HS-5 (cell line): Measurements from ENCODE around the gene PRR3.
"Not testable (repeated sequence)": the region's sequence is repeated elsewhere in the genome, so short reads cannot be mapped to it uniquely, and the experiment has no call there.

Experiments used
- DNase-seq: peaks from one replicate; pipeline ENCODE4 v3.0.0-alpha.2; 2012; ENCODE audit warnings: low read depth

Gene PRR3

DNA sequence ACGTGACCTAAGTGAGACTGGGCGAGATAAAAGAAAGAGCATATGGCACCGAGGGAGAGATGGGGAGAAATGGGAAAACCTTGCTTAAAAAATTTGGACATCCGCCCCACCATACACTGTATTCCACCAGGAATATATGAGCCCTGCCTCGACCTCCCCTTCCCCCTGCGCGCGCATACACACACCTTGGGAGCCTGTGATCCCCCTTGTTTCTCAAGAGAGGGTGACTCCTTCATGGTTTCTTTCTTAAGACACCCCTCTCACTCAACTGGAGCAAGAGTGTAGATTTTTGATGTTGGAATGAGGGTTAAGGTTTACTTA, 14.6 kb downstream of the PRR3 start:
- DNase-seq: no peak

DNA sequence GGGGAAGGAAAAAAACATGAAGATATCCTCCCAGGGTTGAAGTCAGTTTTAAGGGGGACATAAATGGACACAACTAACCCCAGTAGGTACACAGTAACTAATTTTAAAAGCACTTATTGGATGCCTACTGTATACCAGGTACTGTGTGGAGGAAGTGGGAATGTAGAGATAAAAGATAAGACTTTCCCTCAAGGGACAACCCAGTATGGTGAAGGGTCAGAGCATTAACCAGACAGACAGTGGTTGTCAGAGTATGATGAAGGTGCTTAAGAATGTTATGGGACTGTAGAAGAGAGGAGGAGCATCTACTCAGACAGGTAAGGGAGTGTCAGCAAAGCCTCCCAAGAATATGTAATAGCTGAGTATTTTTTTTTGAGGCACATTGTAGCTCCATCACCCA, 15.1 kb downstream of the PRR3 start:
- no peak for DNase-seq

DNA sequence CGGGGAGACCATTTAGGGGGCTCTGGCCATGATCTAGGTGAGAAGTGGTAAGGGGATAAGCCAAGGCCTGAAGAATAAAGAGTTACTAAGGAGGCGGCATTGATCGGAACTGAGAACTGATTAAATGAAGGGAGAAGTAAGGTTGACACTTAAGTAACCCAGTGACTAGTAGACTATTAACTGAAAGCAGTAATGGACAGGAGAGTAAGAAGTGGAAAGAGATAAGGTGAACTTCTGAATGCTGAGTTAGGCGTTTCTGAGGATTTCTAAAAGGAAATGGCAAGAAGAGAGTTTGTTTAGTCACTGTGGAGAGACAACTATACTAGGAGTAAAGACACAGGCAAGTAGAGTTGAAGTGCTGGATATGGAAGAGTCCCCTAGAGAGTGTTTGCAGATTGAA, 16.0 kb downstream of the PRR3 start:
- DNase-seq: no peak

DNA sequence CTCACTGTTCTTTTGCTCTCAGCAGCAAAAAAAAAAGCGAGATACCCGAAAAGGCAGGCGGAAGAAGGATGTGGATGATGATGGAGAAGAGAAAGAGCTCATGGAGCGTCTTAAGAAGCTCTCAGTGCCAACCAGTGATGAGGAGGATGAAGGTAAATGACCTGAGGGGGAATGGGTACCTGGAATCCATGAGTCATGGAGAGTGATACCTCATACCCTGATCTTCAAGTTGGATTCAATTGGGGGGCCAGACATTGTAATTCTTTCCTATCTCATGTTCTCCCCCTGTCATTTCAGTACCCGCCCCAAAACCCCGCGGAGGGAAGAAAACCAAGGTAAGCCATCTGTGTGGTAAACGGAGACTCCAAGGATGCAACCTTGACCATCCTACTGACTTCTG, 21.0 kb downstream of the PRR3 start:
- DNase-seq: no peak

DNA sequence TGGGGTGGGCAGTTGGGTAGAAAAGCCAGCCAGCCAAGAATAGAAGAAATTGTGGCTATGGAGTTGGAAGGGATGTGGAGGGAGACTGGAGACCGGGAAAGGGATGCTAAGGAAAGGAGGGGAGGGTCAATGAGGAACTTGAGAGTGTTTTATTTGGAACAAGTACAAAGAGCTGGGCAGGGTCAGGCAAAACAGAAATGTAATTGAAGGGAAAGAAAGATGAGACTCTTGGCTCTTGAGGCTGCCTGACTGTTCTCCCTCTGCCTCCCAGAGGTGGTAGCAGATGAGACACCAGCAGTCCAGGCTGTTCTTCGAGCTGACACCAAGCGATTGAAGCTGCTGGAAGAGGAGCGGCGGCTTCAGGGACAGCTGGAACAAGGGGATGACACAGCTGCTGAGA, 26.8 kb downstream of the PRR3 start:
- DNase-seq: no peak

DNA sequence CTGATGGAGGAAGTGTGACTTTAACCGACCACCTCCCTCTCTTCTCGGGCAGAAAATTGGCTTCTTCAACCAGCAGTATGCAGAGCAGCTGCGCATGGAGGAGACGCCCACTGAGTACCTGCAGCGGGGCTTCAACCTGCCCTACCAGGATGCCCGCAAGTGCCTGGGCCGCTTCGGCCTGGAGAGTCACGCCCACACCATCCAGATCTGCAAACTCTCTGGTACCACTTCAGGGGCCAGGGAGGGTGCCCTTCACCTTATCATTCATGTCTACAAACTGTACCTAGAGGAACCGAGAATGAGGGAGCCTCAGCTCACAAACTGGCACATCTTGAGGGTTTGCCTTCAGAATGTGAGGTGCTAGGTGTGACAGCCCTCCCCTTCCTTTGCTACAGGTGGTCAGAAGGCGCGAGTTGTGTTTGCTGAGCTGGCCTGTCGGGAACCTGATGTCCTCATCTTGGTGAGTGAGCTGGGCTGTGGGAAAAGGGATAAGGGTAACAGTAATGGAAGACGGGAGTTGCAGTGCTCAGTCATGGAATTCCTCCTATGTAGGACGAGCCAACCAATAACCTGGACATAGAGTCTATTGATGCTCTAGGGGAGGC, 32.8 kb downstream of the PRR3 start:
- no peak for DNase-seq

DNA sequence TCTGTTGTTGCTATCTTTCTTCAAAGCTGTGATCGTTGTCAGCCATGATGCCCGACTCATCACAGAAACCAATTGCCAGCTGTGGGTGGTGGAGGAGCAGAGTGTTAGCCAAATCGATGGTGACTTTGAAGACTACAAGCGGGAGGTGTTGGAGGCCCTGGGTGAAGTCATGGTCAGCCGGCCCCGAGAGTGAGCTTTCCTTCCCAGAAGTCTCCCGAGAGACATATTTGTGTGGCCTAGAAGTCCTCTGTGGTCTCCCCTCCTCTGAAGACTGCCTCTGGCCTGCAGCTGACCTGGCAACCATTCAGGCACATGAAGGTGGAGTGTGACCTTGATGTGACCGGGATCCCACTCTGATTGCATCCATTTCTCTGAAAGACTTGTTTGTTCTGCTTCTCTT, 33.4 kb downstream of the PRR3 start:
- DNase-seq: no peak

DNA sequence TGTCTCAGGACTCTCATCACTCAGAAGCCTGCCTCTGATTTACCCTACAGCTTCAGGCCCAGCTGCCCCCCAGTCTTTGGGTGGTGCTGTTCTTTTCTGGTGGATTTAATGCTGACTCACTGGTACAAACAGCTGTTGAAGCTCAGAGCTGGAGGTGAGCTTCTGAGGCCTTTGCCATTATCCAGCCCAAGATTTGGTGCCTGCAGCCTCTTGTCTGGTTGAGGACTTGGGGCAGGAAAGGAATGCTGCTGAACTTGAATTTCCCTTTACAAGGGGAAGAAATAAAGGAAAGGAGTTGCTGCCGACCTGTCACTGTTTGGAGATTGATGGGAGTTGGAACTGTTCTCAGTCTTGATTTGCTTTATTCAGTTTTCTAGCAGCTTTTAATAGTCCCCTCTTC, 33.9 kb downstream of the PRR3 start:
- no peak for DNase-seq

DNA sequence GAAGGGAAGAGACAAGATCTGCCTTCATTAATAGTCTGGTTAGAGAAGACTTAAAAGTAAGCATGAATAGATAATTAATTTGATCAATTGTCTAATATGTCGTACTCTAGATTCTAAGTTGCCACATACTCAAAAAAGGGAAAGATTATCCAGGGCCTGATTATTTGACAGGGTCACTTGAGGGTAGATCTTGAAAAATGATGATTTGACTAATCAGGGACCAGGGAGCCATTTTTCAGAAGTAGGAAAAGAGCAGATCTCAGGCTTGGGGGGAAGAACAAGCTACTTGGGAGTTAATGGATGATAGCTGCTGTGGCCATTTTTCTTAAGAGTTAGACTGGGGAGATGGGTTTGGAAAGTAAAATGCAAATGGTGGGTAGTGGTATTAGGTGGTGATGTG, 35.2 kb downstream of the PRR3 start:
- no peak for DNase-seq

DNA sequence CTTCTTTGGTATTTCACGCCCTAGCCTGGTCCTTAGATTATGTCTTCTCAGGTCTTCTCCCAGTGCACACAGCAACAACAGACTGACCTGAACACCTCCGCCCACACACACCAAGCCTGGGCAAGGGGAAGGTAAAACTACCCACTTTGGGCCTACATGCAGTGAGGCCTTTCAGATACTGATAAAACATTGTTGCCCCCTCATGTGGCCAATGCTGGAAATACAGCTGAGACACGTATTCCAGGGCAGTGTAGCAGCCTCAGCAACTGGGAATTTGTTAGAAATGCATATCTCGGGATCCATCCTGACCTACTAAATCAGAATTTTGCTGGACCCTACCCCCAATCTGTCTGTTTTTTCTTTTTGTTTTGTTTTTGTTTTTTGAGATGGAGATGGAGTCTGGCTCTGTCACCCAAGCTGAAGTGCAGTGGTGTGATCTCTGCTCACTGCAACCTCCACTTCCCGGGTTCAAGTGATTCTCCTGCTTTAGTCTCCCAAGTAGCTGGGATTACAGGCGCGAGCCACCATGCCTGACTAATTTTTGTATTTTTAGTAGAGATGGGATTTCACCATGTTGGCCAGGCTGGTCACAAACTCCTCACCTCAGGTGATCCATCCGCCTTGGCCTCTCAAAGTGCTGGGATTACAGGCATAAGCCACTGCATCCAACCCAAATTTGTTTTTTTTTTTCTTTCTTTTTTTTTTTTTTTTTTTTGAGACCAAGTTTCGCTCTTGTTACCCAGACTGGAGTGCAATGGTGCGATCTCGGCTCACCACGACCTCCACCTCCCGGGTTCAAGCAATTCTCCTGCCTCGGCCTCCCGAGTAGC, 40.4 kb downstream of the PRR3 start:
- not testable (repeated sequence) for DNase-seq

DNA sequence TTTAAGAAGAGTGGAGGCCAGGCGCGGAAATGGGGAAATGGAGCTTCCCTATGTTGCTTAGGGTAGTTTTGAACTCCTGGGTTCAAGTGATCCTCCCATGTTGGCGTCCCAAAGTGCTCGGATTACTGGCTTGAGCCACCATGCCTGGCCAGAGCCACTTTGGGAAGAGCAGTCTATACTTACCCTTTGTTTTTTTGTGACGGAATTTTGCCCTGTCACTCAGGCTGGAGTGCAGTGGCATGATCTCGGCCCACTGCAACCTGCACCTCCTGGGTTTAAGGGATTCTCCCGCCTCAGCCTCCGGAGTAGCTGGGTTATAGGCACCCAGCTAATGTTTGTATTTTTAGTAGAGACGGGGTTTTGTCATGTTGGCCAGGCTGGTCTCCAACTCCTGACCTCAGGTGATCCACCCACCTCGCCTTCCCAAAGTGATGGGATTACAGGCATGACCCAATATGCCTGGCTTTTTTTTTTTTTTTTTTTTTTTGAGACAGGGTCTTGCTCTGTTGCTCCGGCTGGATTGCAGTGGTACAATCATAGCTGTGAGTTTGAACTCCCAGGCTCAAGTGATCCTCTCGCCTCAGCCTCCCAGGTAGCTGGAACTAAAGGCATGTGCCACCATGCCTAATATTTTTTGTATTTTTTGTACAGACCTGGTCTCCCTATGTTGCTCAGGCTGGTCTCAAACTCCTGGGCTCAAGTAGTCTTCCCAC, 42.0 kb downstream of the PRR3 start:
- DNase-seq: no peak

DNA sequence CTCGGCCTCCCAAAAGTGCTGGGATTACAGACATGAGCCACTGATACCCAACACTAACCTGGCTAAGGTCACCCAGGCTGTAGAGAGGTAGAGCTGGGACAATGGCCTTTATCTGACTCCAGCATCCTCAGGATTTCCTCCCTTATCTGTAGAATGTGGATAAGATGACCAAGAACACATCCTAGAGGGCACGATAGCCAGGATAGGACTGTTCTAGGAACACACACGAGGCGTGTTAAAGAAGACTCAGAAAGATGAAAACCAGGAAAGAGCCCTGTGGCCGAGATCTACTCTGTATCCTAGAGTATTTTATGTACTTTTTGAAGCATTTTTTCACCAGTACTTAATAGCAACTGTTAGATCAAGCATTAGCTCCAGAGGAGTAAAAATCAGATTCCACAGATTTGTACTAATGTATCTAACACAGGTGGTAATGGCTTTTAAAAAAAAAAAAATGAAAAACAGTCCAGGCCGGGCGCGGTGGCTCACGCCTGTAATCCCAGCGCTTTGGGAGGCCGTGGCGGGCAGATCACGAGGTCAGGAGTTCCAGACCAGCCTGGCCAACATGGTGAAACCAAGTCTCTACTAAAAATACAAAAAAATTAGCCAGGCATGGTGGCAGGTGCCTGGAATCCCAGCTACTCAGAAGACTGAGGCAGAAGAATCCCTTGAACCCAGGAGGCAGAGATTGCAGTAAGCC, 42.7 kb downstream of the PRR3 start:
- no peak for DNase-seq

DNA sequence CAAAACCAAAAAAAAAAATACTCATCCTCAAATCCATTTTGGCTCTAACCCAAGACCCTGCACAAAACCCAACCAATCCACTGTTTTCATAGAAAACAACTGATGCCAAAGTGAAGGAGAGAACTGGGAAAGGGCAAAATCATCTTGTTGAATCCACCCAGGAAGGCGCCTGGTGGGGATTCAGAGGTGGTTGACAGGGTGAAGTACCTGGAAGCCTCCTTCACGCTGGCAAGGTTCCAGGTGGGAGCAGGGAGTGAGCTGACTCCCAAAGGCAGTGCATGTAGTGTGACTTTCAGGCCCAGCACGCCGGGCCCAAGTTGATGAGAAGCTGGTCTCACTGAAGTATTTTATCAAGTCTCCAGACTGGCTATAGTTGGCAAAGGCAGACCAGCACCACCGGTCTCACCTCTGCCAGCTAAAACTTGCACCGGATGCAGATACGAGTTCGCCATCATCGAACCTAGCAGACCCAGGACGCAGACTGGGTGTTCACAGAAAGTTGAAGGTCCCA, 43.4 kb downstream of the PRR3 start:
- no peak for DNase-seq

DNA sequence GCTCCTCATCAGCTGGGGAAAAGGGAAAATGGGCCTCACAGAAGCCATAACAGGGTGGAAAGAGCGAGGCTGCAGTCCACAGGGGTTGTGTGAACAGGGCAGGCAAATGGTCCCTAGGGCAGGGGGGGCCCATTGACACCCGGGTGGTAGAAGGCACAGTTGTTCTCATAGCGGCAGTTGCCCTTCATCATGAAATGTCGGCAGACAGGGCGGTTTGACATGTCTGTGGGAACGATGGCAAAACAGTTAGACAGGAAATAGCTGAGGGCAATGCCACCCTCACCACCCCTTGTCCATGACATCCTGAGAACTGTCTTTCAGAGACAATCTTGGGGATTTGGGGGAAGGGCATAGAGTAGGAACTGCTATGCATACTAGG, 44.3 kb downstream of the PRR3 start:
- no peak for DNase-seq

DNA sequence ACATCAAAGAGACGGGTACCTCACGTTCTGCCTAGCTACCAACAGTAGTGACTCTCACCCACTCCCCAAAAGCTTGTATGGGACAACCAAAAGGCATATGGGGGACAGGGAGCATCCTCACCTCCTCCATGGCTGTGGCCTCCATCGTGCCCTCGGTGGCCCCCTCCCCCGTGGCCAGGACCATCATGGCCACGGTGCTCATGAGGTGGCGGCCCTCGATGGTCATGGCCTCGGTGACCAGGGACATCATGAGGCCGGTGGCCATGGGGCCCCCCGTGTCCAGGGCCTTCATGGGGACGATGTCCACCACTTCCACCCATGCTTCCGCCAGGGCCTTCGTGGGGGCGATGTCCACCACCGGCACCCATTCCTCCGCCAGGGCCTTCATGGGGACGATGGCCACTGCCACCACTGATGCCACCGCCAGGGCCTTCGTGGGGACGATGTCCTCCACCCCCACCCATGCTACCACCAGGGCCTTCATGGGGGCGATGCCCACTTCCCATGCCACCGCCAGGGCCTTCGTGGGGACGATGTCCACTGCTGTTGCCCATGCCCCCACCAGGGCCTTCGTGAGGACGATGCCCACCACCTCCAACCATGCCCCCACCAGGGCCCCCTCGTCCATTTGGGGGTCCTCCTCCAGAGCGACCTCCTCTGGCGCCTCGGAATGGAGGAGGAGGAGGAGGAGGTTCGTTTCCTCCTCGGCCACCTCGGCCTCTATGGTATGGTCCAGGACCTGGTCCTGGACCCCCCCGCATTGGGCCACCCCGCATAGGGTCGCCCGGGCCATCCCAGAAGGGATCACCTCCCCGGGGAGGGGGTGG, 44.9 kb downstream of the PRR3 start:
- no peak for DNase-seq

DNA sequence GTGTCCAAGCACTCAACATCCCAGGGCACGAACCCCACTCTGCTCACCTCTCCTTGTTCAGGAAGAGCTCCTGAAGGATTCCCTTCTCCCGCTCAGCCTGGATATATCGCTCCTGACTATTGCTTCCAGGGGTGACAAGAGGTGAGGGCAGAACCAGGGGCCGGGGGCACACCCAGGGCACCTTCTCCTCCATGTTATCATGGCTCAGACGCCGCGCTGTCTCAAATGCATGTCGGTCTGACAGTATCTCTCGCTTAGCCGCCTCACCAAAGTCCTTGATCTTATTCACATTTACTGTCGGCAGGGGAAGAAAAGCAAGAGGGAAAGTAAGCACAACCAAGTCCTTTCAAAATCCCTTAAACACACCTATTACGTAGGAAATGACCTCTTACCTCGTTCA, 46.9 kb downstream of the PRR3 start:
- DNase-seq: no peak

DNA sequence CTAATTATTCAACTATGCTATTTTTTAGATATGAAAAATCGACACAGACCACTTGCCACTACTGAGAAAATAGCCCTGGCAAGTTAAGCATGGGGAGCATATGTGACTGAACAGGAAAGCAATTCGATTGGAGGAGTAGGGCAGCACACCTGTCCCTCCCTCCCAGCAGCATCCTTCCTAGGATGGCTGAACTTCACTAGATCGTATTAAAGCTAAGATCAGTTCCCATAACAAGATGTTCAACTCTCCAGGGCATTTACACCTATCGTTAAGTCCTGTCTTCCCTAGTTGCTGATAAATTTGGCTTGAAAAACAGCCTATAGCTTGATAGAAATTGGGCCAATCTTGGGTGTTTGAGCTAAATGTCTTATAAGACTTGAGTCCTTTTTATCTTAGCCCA, 53.0 kb downstream of the PRR3 start:
- DNase-seq: no peak

DNA sequence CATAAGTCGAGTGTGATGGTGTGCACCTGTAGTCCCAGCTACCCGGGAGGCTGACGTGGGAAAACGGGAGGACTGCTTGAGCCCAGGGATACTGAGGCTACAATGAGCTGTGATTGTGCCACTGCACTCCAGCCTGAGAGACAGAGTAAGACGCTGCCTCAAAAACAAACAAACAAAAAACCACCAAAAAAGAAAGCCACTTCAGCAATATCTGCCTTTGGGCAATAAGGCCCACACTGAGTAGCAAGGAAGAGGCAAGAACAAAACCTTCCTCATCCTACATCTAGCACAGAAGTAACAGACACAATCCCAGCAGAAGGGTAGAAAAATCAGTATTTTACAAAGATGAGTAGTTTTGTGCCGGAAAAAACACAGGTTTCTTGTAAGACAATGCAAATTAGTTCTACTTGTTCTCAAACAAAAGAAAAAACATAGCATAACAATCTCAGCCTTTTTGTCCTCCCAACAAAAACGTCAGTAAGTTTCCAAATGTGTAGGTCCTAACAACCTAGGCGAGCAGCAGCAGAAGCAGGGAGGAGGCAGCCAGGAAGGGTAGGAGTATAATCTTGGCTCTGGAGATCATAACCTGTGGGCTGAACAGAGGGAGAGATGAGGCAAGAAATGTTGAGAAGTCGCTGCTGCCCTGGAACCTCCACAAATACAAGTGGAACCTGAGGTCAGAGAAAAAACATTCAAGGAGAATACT, 54.2 kb downstream of the PRR3 start:
- DNase-seq: no peak

DNA sequence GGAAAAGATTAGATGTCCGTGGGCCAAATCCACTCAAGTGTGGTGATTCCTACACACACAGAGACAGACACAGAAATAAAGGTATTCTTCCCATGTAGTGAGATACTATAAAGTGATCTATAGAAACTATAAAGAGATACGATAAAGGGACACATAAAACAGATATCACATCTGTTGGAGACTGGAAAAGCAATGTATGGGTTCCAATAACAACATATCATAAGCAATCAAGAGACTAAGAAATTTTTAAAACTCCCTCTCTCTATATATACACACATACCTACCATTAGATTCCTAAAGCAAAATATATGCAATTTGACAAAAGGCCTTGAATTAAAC, 54.7 kb downstream of the PRR3 start:
- DNase-seq: no peak

DNA sequence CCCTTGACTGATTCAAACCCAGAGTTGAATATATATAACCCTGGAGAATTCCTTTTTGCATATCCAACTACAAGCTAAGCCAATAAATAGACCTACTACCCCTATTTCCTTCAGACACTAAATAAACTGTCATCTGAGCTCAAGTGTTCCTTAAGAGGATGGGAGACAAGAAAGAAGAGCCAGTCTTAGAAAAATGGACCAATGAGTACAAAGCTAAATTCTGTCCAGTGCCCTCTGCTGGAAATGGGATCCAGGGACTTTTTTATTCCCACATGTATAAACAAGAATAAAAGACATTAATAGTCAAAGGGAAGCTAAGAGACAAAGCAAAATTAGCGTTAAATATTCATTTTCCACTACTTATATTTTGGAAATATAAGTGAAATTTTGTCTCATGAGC, 55.1 kb downstream of the PRR3 start:
- no peak for DNase-seq

DNA sequence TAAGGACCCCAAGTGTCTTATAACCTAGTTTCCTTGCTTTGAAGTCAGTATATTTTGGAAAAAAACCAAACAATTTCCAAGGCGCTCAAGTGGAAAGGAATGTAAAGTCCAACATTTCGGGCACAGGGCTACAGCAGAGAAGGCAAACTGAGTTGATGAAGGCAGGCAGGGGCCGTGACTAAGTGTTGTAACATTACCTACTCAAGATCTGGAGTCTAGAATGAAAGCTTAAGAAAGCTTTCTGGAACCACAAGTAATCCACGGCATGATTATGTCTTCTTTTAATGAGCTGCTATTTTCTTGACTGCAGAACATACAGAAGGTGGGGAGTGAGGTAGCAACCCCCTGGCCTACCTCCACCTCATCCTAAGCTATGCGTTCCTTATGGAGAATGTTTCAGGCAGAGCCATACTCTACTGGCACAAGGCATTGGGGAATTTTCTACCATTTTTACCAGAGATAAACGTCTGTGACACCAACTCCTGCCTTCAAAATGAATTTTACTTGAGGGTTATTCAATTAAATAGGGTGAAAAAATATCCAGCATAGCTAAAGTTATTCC, 55.7 kb downstream of the PRR3 start:
- DNase-seq: no peak
